K562 (cell line): ENCODE measurements around the gene ORAI3. TPM values are rescaled to one million over a fixed set of nuclear protein-coding genes. Genes with fewer than 3 reads are reported as not detected.

Source experiments
- BRD9 ChIP-seq: fragments of 450-650 bp; IDR thresholded peaks from 2 replicates; pipeline ENCODE4 v1.6.1; 2018; ENCODE audit warnings: low read depth; ENCODE audit not compliant: partially characterized antibody
- CBX8 ChIP-seq: fragments of 200-600 bp; sonication (generic); IDR thresholded peaks from 2 replicates; pipeline ENCODE4 v1.6.1; 2012; ENCODE audit warnings: borderline replicate concordance, mixed run types, low read depth, mild to moderate bottlenecking, moderate library complexity, mixed read lengths, low read length, control low read depth, inconsistent platforms; ENCODE audit not compliant: poor library complexity, severe bottlenecking; ENCODE audit errors: extremely low read depth
- E2F5 ChIP-seq: sonication (generic); formaldehyde crosslinking; IDR thresholded peaks from 2 replicates; pipeline ENCODE4 v1.8.0; 2022; ENCODE audit warnings: mild to moderate bottlenecking, missing genetic modification reagents
- KLF10 ChIP-seq: fragments of 250-450 bp; sonication (Bioruptor Pico); IDR thresholded peaks from 2 replicates; pipeline ENCODE4 v1.6.1; 2021; ENCODE audit warnings: matching md5 sums
- MIER1 ChIP-seq: fragments of 450-650 bp; IDR thresholded peaks from 2 replicates; pipeline ENCODE4 v1.6.1; 2016; ENCODE audit warnings: antibody characterized with exemption, mild to moderate bottlenecking, low read depth
- NCOA6 ChIP-seq: fragments of 450-650 bp; IDR thresholded peaks from 2 replicates; pipeline ENCODE4 v1.6.1; 2017; ENCODE audit warnings: mild to moderate bottlenecking
- NFIC ChIP-seq: fragments of 450-650 bp; IDR thresholded peaks from 2 replicates; pipeline ENCODE4 v1.6.1; 2017; ENCODE audit warnings: mild to moderate bottlenecking, inconsistent platforms
- NUFIP1 ChIP-seq: fragments of 450-650 bp; IDR thresholded peaks from 2 replicates; pipeline ENCODE4 v1.6.1; 2018; ENCODE audit not compliant: partially characterized antibody
- SMARCA5 ChIP-seq: fragments of 450-650 bp; IDR thresholded peaks from 2 replicates; pipeline ENCODE4 v1.6.1; 2016
- SMARCC2 ChIP-seq: fragments of 450-650 bp; IDR thresholded peaks from 2 replicates; pipeline ENCODE4 v1.6.1; 2017; ENCODE audit warnings: antibody characterized with exemption, moderate library complexity, mild to moderate bottlenecking, low read depth
- SNRNP70 ChIP-seq: fragments of 200-400 bp; formaldehyde crosslinking; optimal IDR thresholded peaks from 2 replicates; pipeline ENCODE3; 2017; ENCODE audit warnings: low read depth, low read length
- STAG1 ChIP-seq: sonication (generic); formaldehyde crosslinking; IDR thresholded peaks from 2 replicates; pipeline ENCODE4 v1.5.0; 2020; ENCODE audit warnings: missing genetic modification reagents, borderline replicate concordance
- STAT5B ChIP-seq: fragments of 250-450 bp; sonication (Bioruptor Pico); IDR thresholded peaks from 2 replicates; pipeline ENCODE4 v1.8.0; 2021; ENCODE audit warnings: mild to moderate bottlenecking, inconsistent platforms
- XRCC5 ChIP-seq: fragments of 200-400 bp; formaldehyde crosslinking; IDR thresholded peaks from 2 replicates; pipeline ENCODE4 v1.6.1; 2017; ENCODE audit warnings: low read depth, mild to moderate bottlenecking, low read length
- ZNF140 ChIP-seq: fragments of 250-450 bp; sonication (Bioruptor Pico); IDR thresholded peaks from 2 replicates; pipeline ENCODE4 v1.8.0; 2021; ENCODE audit warnings: moderate library complexity, mild to moderate bottlenecking, inconsistent platforms
- ZNF184 ChIP-seq: sonication (generic); formaldehyde crosslinking; IDR thresholded peaks from 2 replicates; pipeline ENCODE4 v1.5.0; 2020; ENCODE audit warnings: missing genetic modification reagents
- ZNF280B ChIP-seq: fragments of 250-450 bp; sonication (Bioruptor Pico); IDR thresholded peaks from 2 replicates; pipeline ENCODE4 v1.5.1; 2021; ENCODE audit warnings: mild to moderate bottlenecking
- ZNF407 ChIP-seq: fragments of 450-650 bp; IDR thresholded peaks from 2 replicates; pipeline ENCODE4 v1.6.1; 2016; ENCODE audit warnings: low read depth
- ZNF408 ChIP-seq: fragments of 250-450 bp; sonication (Bioruptor Pico); IDR thresholded peaks from 2 replicates; pipeline ENCODE4 v1.4.0; 2020; ENCODE audit warnings: low read depth, mild to moderate bottlenecking, moderate library complexity
- polyA plus RNA-seq, 8 experiments: library from polyadenylated mRNA; depleted of rRNA in 4 of 8; stranded (reverse) in 5 of 8; unstranded in 3 of 8; fragments of >200 nt; fragmentation: Nextera tagmentation in 2 of 8; fragmentation: Illumina TruSeq in 1 of 8; extraction: Ambion mirVana in 2 of 8; extraction: Trizol in 1 of 8; gene quantifications; 2 replicates each; pipeline versions ENCODE4 v1.2.1 to v1.2.3, GENCODE V29; 2011 to 2014; ENCODE audit warnings: inconsistent platforms in 1 of 8, missing spikeins in 1 of 8
- total RNA-seq, 7 experiments: library from RNA; depleted of rRNA in 6 of 7; stranded (reverse); fragments of >200 nt in 6 of 7; fragmentation: Illumina TruSeq in 2 of 7; extraction: Trizol in 2 of 7; gene quantifications; 2 replicates each; pipeline versions ENCODE4 v1.2.1 to v1.2.3, GENCODE V29; 2011 to 2021; ENCODE audit warnings: low replicate concordance in 1 of 7

The ORAI3 gene
- total and polyA plus RNA-seq, 9 of the 15 experiments (the other 6 are each of a cell fraction or from before 2014, with no cell fraction given): 4.9 to 23.3 (median 14.1) TPM

DNA sequence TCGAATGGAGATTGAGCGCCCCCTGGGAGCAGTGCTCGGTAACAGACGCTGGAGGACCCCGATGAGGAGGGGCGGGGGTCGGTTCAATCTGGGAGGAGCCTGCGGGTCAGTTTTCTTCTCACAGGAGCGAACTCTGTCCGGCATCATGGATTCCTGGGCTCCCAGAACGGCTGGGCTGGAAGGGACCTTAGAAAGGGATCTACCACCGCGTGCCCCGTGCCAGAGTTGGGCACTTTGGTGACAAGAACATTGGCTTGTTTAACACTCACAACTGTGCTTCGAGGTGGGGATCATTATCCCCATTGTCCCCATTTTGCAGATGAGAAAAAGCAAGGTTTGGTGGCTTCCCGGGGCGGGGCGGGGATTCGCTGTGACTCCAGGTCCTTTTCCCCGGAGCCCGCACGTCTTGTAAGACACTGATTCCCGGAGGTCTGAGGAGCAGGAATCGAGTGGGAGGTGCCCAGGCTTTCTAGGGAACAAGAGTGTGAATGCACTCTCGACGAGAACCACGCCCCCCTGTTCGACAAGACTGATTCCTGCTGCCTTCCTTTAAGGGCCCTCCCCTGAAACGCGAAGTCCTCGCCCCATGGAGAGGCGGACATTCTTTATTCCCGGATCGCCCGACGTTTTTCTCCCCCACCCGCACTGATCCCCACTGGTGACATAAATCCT is 27.0 kb upstream of the ORAI3 start (continued):
- TF ChIP-seq ZNF407: no peak
- no peak for TF ChIP-seq E2F5 (CRISPR knock-in tag)
- TF ChIP-seq SMARCC2: 0 out of 2 replicates have a peak, but pooled peaks have one; percentile 36
- no peak for TF ChIP-seq NCOA6
- no peak for TF ChIP-seq CBX8
- no peak for TF ChIP-seq KLF10 (CRISPR knock-in tag)
- no peak for TF ChIP-seq MIER1
- TF ChIP-seq ZNF140 (CRISPR knock-in tag): no peak
- TF ChIP-seq SNRNP70: no peak
- peak; percentile 47 for TF ChIP-seq BRD9
- 0 out of 2 replicates have a peak, but pooled peaks have one; percentile 4 for TF ChIP-seq NFIC
- 0 out of 2 replicates have a peak, but pooled peaks have one; percentile 34 for TF ChIP-seq ZNF408
- TF ChIP-seq NUFIP1: no peak
- TF ChIP-seq STAT5B (CRISPR knock-in tag): no peak
- no peak for TF ChIP-seq ZNF184 (CRISPR knock-in tag)
- TF ChIP-seq XRCC5: peak; percentile 77; the same call in 1 of the 2 replicates
- TF ChIP-seq SMARCA5: peak; percentile 91
- TF ChIP-seq STAG1 (CRISPR knock-in tag): peak; percentile 81; the same call in 1 of the 2 replicates
- no peak for TF ChIP-seq ZNF280B
